HG02623 (cell line): ENCODE measurements around the gene PDCD4.

Experiments used
- ATAC-seq: cut with Tn5 transposase; IDR thresholded peaks from one replicate; pipeline ENCODE4 v1.9.1; 2021; ENCODE audit warnings: moderate library complexity; ENCODE audit not compliant: unreplicated experiment

The PDCD4 gene

DNA sequence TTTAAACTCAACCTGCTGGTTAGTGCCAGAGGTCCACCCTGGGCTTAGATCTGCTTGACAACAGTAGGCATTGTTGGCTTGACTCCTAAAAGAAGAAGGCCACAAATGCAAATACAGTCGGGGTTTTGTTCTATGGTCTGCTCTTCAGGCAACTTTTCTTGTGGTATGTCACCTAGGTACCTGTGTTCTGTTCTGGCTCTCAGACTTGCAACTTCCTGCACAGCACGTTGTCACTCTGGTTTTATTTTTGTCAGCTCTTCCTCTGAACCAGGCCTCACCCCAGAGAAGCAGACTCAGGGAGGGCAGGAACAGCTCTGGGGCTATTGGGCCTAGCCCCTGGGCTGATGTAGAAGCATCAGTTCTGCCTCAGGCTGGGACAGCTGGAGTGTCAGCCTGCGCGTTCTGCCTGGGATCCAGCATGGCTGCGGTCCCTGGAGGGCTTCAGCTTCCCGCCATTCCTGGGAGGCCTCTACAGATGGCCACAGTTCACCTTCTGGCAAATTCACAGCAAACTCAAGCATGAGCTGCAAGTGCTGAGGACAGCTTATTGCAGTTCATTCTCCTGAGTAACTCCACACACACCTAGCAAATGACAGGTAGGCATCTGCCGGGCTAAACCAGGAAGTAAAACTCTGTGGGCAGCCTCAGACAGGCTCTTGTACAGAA lies 11.0 kb upstream of the PDCD4 start:
- ATAC-seq = peak; percentile 45

DNA sequence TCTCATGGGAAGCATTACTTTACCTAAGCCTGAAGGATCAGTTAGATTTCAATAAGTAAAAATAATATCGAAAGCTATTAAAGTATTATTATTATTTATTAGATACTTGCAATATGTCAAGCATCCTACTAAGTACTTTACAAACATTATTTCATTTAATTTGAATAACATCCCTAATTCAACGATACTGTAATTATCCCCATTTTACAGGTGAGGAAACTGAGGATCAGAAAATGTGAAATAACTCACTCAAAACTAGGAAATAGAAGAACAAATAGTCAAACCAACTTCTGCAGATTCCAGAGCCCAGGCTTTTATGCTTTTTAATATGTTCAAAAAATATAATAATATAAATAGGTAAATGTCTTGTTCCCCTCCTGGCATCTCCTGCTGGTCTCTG lies 10.3 kb upstream of the PDCD4 start:
- no peak for ATAC-seq

DNA sequence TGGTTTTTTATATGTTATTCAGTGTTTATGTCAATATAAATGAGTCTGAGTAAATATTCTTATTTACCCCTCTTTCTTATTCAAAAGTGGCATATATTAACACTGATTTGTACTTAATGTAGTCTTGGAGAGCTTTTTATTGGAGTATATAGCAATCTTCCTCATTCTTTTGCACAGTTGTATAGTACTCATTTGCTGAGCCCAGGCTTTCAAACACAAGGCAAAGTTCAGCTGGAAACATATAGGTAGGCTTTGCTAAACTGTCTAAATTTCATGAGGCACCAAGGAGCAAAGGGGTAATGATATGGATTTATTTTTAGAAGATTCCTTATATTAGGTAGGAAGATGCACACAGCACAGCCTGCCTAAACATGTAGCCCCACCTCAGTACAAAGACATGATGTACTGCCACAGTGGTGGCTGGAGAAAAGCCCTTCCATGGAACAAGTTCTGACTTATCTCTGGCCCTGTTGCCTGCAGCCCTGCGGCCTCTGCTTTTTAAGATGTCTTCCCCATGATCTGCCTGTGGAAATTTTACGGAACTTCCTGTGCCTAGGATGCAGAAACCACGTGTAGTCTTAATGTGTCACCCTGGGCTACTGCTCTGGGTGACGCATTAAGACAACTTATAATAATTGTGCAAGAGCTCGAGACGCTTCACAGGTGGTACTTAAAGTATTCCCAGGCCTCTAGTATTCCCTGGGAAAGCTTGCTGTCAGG lies 9.6 kb upstream of the PDCD4 start:
- no peak for ATAC-seq

DNA sequence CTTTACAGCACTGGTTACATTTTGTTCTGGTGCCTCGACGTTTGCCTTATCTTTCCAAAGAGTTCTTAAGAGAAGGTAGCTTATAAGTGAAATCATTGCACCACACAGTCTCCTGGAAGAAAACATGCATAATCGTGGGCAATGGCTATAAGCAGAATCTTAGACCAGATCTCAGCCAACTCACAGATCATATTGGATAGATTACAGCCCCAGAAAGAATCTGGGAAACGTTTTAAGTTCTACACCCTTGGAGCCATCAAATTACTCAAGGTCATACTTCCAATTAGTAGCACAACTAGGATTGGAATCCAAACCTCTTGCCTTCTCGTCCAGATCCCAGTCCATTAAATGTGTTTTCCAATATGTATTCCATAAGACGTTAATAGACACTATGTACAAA lies 8.8 kb upstream of the PDCD4 start:
- no peak for ATAC-seq

DNA sequence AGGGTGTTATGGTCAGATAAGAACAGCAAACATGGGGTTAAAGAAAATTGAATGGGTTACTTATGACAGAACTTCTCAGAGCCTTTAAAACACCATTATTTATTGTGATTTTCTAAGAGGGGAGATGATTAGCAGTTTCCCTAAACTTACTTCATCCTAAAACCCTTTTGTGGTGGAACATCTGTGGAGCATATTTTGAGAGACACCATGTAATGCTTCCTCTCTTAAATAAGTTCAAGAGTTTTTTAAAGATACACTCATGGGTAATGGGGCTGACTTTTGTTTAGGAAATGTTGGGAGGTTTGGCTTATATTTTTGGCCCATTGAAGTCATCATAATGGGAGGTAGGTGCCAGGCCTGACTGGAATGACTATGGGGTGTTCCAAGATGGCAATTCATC lies 8.4 kb upstream of the PDCD4 start:
- ATAC-seq = no peak

DNA sequence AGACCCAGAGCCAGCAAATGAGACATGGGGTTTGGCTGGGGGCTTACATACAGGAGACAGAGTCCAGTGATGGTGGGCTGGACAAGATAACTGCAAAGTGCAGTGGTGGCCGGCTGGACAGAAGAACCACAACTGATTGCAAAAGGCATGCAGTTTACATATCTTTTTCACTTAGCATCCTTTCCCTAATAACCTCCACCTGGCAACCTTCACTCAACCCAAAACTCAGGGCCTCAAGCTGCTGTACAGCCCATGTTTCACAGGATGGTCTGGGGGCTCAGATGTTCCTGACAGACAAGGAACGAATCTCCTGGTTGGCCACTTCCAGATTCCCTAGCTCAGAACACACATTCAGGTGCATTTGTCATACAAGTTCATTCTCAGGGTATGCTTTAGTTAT lies 7.8 kb upstream of the PDCD4 start:
- no peak for ATAC-seq

DNA sequence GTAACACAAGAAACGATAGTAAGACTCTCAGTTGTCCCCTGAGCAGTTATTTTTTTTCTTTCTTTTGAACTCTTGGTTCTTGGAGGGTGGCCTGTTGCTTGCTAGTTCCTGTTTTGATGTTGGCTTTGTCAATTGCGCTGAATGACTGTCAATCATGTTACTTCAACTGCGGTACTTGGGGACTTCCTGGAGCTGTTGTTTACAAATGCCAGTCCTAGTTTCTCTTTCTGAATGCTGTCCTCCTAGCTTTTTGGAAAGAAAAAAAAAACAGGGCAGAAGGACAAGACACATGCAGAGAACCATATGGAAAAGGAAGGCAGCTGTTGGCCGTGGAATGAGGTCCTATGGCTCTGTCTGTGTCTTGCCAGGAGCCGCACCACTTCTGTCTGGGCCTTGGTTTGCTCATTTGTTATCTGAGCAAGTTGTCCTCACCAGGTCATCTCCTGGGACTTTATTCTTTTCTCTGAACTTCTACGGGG lies 7.0 kb upstream of the PDCD4 start:
- ATAC-seq = peak; percentile 52

DNA sequence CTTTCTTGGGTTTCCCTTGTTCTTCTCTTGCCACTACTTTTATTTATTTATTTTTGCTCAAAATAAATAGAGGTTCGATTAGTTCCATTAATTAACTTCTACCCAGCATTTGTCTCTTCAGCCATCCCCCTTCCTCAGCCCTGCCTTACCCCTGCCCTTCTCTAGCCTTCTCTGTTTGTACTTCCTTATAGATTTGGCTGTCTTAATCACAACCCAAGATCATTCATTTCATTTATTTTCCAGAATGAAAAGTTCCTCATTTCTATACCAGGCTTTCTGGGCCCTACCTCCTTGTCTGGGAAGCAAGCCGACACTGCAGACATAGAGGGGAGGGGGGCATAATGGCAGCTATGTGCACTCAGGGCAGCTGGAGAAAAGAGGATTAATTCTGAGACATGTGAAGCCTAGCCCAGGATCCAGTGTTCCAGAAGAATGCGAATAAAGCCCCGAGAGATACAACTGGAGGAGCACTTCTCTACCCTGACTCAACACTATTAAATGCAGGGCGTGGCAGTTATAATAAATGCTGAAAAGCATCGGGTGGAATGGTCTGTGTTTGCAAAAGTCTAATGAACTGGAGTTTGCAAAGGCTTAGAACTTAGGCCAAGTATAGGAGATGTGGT lies 6.4 kb upstream of the PDCD4 start:
- no peak for ATAC-seq

DNA sequence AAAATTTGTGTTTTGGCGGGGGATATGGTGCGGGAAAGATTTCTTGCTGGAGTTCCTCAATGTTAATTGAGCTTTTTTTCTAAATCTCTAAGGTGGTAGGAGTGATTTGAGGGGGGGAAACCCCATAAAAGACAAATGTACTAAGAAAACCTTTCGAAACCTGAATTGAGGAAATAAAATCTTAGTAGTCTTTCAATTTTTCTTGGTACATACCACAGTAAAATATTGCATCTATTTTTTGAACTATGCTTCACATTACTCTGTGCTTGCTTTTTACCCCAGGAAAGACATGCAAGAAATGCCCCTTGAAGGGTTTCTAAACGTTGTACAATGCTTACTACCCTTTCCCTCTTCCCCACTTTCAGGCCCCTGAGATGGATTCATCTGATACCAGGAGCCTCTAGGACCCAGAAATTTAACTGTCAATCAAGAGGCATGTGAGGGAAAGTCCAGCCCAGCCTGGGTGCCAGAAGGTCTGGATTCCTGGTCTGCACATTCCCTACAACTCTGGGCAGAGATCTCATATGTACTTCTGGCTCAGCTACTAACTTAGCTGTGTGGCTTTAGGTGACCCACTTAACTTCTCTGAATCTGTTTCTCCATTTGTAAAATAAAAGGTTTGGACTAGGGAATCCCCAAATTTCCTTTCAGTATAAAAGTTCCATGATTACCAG lies 5.8 kb upstream of the PDCD4 start:
- ATAC-seq = no peak

DNA sequence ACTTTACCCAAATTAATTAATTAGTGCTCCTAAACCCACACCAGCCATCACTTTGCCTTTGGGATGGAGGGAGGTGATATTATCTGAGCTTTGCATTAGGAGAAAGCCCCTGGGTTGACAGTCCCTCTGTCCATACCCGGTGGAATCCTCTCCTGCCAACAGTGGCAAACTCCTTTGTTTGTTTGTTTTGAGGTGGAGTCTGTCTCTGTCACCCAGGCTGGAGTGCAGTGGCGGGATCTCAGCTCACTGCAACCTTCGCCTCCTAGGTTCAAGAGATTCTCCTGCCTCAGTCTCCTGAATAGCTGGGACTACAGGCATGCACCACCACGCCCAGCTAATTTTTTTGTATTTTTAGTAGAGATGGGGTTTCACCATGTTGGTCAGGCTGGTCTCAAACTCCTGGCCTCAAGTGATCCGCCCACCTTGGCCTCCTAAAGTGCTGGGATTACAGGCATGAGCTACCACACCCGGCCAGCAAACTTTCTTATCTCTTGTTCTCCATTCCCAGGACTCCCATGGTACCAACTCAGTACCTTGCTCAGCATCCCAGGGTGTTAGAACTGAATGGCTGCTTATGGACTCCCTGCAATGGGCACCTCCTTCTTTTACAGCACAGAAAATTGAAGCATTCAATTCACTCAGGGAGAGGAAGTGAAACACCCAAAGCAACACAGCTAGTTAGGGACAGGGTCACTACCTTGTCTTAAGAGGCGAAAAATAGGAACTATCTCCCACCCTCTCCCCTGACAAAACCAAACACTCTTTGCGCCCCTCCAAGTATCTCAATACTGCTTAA lies 4.5 kb upstream of the PDCD4 start:
- peak; percentile 19 for ATAC-seq

DNA sequence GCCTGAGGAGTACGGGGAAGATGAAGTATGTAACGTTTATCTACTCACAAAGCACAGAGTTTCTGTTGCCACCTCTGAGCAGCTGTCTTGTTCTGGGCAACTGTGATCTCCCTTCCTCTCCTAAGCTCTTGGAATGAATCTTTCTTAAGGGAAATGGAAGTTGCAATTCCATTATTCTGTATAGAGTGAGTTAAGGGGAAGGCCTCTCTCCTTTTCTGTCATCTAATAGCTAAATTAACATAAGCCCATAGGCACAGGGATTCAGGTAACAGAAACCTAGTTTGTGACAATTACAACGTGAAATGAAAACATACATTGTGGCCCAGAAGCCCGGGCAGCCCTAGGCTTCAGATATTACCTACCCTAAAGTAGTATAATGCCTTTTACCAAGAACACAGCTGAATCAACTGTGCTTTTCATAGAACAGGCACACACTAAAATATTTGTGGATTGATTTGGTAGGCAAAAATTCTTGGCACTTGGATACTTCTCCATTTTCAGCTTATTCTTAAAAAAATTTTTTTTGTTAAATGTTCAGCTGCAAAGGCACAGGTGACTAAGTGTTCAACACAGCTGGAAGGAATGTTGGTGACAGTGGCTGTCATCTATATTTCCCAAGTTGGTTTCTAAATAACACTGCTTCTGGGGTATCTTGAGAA lies 3.8 kb upstream of the PDCD4 start:
- no peak for ATAC-seq

DNA sequence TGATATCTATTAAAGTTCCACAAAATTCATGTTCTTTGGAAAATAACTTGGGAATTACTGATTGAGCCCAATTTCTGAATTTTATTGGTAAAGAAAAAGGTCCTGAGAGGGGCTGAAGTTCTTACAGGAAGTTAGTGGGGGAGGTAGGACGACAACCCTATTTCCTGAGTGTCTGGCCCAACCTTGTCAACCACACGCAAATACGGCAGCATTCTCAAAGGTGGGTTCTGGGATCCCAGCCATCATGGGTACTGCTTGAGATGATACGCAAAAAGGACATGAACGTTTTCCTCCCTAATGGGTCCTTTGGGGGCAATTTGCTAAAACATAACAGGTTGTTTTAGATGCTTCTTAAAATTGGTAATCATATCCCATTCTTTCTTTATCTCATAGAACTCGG lies 2.7 kb upstream of the PDCD4 start:
- ATAC-seq = no peak

DNA sequence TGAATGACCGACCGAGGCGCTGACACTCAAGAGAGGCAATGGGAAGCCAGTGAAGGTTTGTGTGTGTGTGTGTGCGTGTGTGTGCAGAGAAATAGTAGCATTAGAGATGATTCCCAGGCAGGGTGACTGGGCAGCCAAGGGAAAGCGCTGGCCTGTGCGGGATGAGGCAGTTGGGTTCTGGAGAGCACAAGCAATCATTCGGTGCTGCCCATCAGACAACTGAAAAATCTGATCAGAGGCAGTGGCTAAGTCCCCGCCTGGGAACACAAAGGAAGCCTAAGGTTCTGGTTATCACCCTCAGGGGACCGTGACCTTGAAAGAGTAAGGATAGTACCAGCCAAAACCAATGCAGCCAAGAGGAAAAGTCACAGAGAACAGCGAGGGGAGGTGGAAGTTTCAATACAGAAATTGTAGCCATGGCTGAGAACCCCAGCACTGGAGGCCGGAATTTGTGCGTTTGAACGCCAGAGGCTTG lies 868 bp upstream of the PDCD4 start:
- ATAC-seq = no peak

DNA sequence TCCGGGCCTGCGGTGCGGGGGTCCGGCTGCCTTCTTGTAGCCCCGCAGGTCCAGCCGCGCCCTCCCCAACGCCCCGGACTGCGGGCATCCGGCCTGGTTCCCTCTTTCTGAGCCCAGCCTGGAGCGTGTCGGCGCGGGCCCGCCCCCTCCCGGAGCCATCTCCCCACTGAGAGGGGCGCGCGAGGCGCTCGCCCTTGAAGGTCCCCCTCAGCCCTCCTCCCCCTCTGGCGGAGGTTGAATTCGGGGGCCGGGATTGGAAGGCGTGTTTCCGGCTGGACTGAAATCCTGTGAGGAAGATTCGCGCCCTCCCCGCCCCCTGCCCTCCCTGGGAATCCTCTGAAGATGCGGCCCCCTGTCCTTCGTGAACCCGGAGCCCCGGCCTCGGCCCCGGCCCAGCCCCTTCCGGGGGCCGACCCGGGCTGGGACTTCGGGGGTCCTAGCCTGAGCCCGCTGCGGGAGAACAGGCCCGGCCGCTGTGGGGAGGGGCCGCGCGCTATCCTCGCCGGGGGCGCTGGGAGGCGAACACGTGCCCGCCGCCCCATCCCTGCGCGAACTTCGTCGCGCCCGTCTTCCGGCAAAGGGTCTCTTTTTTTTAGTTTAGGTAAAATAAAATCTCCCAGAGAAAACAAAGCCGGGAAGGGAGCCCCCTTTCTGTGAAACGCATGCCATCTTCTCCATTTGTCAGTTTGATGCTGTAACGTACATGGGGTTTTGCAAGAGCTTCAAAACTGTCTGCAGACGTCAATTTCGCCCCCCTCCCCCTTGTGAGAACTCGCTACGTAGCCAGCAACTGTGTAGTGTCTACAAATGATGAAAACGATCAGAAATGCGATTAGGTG lies 636 bp downstream of the PDCD4 start:
- ATAC-seq = peak; percentile 32

DNA sequence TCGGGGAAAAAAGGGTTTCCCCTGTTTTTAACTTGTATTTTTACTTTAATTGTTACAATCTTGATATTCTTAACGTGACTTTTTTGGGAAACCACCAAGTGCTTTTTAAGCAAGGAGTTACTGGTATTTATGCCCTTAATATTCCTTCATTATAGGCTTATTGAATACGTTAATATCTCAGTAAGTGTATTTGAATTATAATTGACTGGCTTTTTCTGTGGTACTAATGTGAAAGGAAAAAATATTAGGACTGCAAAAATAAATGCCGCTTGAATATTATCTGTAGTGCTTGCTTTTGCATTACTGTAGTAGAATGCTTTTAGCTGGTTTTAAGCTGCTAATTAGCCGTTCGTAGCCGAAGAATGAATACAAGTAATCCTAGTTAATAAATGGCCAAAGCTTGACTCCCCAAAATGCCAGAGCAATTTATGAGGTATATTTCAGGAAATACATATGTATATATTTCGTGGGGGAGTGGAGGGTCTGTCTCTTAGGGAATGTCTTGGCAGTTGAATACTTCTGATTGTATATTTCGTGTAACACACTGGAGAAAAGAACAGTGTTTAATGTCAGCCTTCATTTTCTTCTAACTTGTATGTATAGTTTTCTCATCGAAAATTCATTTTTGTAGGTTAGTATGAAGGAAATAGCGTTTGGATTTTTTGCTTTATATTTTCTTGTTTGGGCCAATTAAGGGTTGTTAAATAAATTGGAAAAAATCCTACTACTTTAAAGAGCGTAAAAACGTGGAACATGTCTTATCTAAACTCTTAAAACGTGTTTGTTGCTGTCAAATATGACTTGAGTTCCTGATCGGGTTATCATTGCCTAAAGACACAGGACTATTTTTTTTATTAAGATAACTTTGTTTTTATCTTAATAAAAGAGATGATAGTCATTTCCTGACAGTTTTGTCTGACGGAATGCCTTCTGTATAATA lies 1.5 kb downstream of the PDCD4 start:
- no peak for ATAC-seq

DNA sequence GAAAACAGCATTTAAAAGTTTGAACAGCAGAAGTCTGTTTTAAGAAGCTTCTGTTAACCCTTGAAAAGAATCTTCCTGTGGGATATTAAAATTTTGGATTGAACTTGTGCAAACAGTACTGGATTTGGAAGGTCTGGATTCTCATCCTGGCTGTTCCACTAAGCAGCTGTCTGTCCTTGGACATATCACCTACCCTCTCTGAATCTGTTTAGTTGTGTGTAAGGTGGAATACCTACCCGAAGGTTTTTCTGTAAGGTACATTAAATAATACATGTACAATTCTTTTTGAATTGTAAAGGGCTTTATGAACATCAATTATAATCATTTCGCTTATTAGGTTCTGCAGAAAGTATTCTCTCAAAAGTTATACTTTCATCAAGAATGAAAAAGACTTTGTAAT lies 2.2 kb downstream of the PDCD4 start:
- no peak for ATAC-seq

DNA sequence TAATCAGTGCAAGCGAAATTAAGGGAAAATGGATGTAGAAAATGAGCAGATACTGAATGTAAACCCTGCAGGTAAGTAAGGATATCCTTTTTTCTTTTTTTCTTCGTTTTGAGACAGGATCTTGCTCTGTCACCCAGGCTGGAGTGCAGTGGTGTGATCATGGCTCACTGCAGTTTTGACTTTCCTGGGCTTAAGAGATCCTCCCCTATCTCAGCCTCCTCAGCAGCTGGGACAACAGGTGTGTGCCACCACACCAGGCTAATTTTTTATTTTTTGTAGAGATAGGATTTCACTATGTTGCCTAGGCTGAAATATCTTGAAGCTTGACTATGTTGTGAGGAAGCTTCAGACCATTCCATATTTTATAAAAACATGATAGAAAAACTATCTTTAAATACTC lies 4.3 kb downstream of the PDCD4 start:
- ATAC-seq = no peak

DNA sequence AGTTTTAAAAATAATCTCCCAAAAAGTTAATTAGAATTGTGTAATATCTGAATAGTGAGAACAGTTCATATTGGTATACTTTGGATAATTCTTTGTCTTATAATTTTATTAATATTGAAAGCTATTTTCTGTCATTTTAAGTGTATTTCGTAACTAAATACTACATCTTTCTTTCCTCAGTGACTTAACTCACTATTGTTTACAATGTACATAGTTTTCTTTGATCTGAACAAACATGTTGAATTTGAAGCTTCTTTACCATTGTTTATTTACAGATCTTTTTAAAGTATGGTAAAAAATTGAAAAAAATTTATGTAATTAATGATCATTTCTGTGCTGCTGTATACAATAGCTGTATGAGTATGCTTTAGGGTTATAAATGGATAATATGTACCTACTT lies 5.1 kb downstream of the PDCD4 start:
- ATAC-seq = no peak
